ENCODE data around the gene TADA2A.

The TADA2A gene

DNA sequence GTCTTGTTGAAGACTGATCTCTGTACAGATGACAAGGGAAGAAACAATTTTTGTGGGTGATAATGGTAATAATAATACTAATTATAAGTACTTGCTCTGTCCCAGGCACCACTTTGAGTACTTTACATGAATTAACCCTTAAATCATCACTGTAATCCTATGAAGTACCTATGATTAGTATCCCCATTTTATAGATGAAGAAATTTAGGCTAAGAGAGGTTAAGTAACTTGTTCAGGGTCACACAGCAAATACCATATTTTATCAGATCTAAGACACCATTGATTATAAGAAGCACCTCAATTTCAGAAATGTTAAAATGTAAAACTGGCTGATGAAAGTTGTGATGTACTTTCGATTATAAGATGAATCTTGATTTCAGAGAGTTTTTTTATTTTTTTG lies 18.6 kb downstream of the TADA2A start:
- TF ChIP-seq GATA3 (IDR thresholded peaks at IDR 0.05; ENCODE audit: low read depth, low read length) (no peak), GATA2 (IDR thresholded peaks at IDR 0.05; ENCODE audit: low read depth, low read length) (no peak)

DNA sequence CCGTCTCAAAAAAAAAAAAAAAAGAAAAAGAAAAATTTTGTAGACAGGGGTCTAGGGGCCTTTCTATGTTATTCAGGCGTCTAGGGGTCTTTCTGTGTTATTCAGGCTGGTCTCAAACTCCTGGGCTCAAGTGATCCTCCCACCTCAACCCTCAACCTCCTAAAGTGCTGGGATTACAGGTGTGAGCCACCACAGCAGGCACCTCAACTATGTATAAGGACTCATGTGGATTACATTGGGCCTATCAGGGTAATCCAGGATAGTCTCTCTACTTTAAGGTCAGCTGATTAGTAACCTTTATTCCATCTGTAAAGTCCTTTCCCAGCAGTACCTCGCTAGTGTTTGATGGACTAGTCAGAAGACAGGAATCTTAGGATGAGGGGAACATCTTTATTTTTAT lies 22.4 kb downstream of the TADA2A start:
- TF ChIP-seq GATA3 (IDR thresholded peaks at IDR 0.05; ENCODE audit: low read depth, low read length) = no peak
- TF ChIP-seq GATA2 (IDR thresholded peaks at IDR 0.05; ENCODE audit: low read depth, low read length) = no peak

DNA sequence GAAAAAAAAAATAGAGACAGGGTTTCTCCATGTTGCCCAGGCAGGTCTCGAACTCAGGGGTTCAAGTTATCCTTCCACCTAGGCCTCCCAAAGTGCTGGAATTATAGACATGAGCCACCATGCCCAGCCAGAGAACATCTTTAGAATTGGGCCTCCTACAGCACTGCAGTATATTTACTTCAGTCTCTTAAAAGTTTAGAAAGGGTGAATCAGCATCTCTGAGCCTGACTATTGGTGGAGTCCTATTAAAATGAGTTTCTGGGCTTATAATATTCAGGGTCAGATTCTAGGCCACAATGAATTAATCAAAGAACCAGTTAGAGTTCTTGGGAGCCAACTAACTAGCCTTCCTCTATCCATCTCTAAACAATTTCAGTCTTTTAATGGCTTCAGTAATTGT lies 22.8 kb downstream of the TADA2A start:
- no peak for TF ChIP-seq GATA3 (IDR thresholded peaks at IDR 0.05; ENCODE audit: low read depth, low read length)
- TF ChIP-seq GATA2 (IDR thresholded peaks at IDR 0.05; ENCODE audit: low read depth, low read length) = no peak

DNA sequence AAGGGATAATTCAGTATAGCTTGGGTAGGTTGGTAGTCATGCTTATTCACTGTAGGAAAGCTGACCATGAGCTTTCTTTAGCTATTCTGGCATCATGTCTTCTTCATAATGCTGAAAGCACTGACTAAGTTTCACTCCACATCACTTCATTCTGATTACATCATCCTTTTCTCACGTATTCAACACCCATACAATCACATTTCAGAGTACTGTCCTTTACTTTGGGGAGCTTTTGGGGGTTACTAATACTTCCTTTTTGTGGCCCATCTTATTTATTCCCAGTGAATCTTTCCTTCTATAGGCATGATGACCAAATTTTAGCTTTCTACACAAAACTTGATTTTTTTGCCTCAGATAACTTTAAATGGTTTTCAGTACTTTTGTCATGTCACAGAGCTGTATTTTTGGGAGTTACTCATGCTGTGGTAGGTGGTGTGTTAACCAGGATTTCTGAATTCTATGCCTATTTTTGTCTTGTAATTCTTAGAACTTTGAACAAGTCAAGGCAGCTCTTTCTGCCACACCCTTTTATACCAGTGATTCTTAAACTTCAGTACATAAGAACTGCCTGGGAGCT lies 23.5 kb downstream of the TADA2A start:
- no peak for TF ChIP-seq GATA3 (IDR thresholded peaks at IDR 0.05; ENCODE audit: low read depth, low read length)
- TF ChIP-seq GATA2 (IDR thresholded peaks at IDR 0.05; ENCODE audit: low read depth, low read length) = no peak

DNA sequence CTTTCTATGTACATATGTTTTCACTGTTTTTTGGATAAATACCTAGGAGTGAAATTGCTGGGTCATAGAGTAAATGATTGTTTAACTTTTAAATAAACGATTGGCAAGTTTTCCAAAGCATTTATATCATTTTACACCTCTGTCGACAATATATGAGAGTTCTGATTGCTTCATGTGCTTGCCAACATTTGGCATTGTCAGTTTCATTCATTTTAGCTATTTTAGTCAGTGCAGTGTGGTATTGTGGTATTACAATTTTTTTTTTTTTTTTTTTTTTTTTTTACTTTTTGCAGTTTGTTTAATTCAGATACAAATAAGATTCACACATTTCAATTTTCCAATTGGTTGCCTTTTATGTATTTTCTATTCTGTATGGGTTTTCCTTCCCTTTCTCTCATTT lies 26.0 kb downstream of the TADA2A start:
- TF ChIP-seq GATA2 (IDR thresholded peaks at IDR 0.05; ENCODE audit: low read depth, low read length) (no peak), GATA3 (IDR thresholded peaks at IDR 0.05; ENCODE audit: low read depth, low read length) (no peak)

DNA sequence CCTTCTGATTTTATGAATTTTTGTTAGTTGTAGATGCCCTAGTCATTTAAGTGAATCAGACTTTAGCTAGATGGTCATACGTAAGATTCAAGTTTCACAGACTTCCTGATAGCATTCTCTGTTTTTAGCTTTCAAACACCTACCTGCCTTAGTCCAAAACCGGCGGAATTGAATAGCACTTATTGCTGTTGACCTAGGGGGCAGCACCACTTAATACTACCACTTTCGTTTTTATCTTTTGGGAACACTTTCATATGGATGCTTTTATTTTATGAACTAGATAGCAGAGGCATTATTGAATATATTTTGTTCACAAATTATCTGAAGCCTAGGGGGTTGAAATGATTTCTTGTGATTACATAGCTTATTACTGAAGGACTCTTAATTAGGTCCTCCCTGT lies 31.5 kb downstream of the TADA2A start:
- no peak for TF ChIP-seq GATA2 (IDR thresholded peaks at IDR 0.05; ENCODE audit: low read depth, low read length)
- TF ChIP-seq GATA3 (IDR thresholded peaks at IDR 0.05; ENCODE audit: low read depth, low read length) = no peak

DNA sequence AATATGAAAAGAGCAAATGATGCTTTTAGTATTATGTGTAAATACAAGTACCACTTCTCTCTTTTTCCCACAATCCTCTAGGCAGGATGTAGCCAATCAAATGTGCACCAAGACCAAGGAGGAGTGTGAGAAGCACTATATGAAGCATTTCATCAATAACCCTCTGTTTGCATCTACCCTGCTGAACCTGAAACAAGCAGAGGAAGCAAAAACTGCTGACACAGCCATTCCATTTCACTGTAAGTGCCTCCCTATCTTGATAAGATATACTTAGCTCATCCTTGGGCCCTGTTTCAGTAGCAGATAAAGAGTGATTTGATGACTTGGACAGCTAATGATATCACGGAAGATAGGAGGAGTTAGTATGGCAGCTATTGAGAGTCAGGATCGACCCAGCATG lies 33.7 kb downstream of the TADA2A start:
- TF ChIP-seq GATA2 (IDR thresholded peaks at IDR 0.05; ENCODE audit: low read depth, low read length) = no peak
- no peak for TF ChIP-seq GATA3 (IDR thresholded peaks at IDR 0.05; ENCODE audit: low read depth, low read length)

DNA sequence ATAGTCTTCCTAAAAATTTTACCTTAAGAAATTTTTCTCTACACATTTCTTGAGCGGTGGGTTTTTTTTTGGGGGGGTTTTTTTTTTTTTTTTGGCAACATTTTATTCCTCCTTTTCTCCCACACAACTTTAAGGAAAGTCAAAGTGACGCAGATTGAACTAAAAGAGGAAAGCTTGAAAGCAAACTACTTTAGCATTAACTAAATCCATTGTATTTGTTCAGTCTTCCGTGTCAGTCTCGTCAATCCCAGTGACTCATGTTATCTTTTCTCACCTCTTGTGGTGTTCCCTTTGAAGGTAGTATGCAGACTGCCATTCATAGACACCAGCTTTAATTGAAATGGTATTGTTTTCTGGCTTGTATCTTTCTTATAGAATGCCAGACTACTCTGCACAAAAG lies 39.3 kb downstream of the TADA2A start:
- TF ChIP-seq GATA3 (IDR thresholded peaks at IDR 0.05; ENCODE audit: low read depth, low read length) (no peak), GATA2 (IDR thresholded peaks at IDR 0.05; ENCODE audit: low read depth, low read length) (no peak)

DNA sequence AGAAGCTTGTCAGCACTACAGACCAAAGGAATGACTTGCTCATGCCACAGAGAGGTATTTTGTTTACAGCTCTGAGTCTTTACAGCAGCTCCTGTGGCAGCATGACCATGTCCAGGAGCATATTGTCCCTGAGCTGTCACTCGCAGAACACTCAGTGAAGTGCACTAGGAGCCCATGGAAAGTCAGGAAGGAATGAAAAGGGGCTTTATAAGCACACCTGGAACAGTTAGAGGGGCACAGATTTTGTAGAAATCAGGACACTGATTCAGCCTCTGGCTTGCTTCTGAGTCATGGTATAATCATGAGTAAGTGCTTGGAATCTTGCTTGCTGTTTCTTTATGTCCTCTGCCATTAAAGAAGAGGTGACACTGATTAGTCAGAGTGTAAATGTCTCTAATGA lies 41.0 kb downstream of the TADA2A start:
- no peak for TF ChIP-seq GATA2 (IDR thresholded peaks at IDR 0.05; ENCODE audit: low read depth, low read length)
- no peak for TF ChIP-seq GATA3 (IDR thresholded peaks at IDR 0.05; ENCODE audit: low read depth, low read length)

DNA sequence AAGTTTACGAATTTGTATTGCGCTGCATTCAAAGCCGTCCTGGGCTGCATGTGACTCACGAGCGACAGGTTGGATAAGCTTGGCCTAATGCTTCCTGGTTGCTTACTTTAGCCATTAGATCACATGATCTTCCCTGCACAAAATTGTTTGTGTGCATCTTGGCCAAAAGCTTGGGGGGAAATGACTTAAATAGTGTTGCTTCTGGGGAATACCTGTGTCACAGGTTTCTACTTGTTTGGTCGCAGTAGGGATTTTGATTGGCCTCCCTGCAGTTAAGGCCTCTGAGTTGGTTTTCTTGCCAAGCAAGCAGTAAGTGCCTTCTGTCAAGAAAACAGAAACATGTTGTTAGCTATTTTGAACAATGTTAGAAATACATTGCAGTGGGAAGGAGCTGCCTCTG lies 43.4 kb downstream of the TADA2A start:
- TF ChIP-seq GATA3 (IDR thresholded peaks at IDR 0.05; ENCODE audit: low read depth, low read length) = no peak
- TF ChIP-seq GATA2 (IDR thresholded peaks at IDR 0.05; ENCODE audit: low read depth, low read length) = no peak

DNA sequence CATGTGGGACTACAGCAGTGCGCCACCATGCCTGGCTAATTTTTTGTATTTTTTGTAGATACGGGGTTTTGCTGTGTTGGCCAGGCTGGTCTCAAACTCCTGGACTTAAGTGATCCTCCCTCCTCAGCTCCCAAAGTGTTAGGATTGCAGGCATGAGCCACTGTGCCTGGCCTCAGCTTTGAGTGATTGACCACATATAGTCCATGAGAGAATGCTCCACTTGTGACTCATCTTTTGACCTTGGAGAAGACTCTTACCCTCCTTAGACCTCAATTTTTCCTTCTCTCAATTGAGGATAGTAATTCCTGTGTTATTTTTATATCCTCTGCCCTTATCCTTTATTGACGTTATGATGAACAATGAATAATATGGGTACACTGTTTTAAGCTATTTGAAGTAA lies 52.1 kb downstream of the TADA2A start:
- TF ChIP-seq GATA3 (IDR thresholded peaks at IDR 0.05; ENCODE audit: low read depth, low read length) (no peak), GATA2 (IDR thresholded peaks at IDR 0.05; ENCODE audit: low read depth, low read length) (no peak)

DNA sequence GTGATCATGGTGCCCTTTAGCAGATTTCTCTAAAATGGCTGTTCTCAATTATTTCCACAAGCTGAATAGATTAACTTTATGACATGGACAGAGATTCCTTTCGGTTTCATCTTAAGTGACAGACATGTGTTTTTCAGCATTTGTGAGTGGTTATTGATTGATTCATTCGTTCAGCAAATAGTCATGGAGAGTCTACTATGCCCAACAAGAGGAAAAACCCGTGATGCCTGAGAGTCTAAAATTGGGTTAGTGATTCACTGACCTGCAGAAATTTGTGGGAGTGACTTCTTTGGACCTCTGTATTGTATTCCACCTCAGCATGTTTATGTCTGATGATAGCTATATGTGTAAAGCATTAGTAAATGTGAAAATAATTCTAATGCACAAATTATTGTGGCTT lies 55.0 kb downstream of the TADA2A start:
- TF ChIP-seq GATA2 (IDR thresholded peaks at IDR 0.05; ENCODE audit: low read depth, low read length) = no peak
- no peak for TF ChIP-seq GATA3 (IDR thresholded peaks at IDR 0.05; ENCODE audit: low read depth, low read length)

DNA sequence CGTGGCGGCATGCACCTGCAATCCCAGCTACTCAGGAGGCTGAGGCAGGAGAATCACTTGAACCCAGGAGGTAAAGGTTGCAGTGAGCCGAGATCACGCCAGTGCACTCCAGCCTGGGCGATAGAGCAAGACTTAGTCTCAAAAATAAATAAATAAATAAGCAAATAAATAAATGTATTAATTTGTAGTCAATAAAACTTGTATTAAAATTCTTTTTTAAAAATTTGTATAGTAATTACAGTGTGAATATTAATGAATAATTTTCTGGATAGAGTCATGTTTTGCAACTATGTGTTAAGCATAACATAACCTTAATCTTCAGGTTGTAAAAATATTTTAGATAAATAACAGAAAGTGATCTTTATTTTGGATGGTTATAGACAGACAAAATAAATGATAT lies 55.8 kb downstream of the TADA2A start:
- TF ChIP-seq GATA3 (IDR thresholded peaks at IDR 0.05; ENCODE audit: low read depth, low read length) = no peak
- TF ChIP-seq GATA2 (IDR thresholded peaks at IDR 0.05; ENCODE audit: low read depth, low read length) = no peak

DNA sequence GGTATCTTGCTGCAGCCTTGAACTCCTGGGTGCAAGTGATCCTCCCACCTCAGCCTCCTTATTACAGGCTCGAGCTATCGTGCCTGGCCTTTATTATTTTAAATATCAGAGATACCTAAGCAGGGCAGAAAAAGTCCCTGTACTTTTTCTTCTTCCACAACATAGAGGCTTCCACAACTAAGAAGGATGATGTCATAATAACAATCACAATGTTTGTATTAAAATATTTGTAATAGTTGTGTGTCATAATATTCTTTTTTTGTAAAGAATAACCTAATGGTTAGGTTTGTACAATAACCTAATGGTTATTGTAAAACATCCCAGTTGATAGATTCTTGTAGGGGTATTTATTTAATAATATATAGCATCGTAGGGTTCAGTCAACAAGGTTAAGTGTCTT lies 56.4 kb downstream of the TADA2A start:
- TF ChIP-seq GATA2 (IDR thresholded peaks at IDR 0.05; ENCODE audit: low read depth, low read length) (no peak), GATA3 (IDR thresholded peaks at IDR 0.05; ENCODE audit: low read depth, low read length) (no peak)

DNA sequence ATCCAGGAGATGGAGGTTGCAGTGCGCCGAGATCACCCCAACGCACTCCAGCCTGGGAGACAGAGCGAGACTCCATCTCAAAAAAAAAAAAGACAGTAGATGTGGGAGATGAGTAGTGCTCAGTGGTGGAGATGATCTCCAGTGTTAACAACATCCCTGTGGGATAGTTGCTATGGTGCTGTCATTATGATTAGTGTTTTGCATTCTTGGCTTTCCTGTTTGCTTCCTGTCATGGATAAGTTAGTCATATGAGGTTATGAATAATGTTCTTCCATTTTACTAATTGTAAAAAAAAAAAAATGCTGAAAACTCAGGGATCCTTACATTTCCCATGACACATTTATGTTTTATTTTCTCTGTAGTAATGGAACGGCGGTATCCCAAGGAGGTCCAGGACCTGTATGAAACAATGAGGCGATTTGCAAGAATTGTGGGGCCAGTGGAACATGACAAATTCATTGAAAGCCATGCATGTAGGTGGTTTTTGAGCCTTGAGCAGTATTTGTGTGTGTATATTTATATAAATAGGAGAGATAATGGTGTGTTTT lies 58.5 kb downstream of the TADA2A start:
- TF ChIP-seq GATA3 (IDR thresholded peaks at IDR 0.05; ENCODE audit: low read depth, low read length) (no peak), GATA2 (IDR thresholded peaks at IDR 0.05; ENCODE audit: low read depth, low read length) (no peak)

DNA sequence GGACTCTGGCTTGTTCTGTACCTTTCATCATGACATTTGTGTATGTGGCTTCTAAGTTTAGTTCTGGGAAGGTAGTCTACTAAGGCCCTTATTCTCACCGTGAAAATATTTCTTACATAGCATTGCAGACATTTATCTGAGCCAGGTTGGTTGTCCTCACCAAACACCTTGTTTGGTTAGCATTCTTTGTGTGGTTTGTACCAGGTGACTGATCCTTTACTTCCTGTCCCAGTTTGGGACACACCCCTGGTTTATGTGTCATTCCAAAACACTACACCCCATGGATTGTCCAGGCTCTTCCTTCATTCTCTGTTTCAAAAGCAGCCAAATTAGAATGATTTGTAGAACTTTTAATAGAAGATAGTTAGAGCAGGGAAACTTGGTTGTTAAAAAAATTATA lies 59.8 kb downstream of the TADA2A start:
- TF ChIP-seq GATA3 (IDR thresholded peaks at IDR 0.05; ENCODE audit: low read depth, low read length) (no peak), GATA2 (IDR thresholded peaks at IDR 0.05; ENCODE audit: low read depth, low read length) (no peak)
